ENCODE measurements around the gene HDAC11.

GRCh38 chr3:13493867-13494441, 13.8 kb downstream of the HDAC11 start:
- TF ChIP-seq CTCF (IDR thresholded peaks at IDR 0.05 in 8 of 11, conservative IDR thresholded peaks at IDR 0.05 in 3 of 11) (no peak), POLR2AphosphoS5 (IDR thresholded peaks at IDR 0.05) (no peak), POLR2A (IDR thresholded peaks at IDR 0.05) (no peak)
